NCI-H2171 (cell line): ENCODE results near the gene SCGB1D1.
"Not testable (repeated sequence)": the region's sequence is repeated elsewhere in the genome, so short reads cannot be mapped to it uniquely, and the experiment has no call there.

Experiments
- DNase-seq: peaks from one replicate; lab custom pipeline; 2025; lab: John Stamatoyannopoulos, UW

SCGB1D1 gene

DNA sequence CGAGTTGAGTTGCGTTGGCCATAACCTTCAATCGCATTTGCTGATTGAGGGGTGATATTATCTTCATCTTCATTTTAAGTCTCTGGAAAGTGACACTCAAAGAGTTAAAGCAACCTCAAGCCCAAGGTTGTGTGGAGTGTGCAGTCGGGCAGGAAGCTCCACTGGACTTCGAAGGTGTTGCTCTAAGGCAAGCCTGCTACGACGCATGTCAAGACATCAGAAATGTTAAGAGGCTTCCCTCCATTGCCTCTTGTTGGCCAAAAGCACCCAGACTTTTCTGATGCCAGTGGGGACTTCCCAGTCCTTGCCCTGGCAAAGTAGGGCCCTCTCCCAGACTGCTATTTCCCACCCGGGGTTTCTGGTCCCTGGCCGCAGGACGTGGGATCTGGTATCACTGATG, 23.6 kb upstream of the SCGB1D1 start:
- DNase-seq, result no peak

DNA sequence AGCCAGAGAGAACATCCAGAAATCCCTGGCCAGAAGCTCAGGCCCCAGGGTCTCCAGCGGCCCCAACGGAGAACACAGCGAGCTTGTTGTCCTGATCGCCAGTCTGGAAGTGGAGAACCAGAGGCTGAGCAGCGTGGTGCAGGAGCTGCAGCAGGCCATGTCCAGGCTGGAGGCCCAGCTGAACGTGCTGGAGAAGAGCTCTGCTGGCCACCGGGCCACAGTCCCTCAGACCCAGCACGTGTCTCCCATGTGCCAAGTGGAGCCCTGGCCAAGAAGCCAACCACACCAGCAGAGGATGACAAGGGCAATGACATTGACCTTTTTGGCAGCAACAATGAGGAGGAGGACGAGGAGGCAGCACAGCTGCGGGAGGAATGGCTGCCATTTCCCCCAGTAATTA, 20.6 kb upstream of the SCGB1D1 start:
- DNase-seq, result no peak

DNA sequence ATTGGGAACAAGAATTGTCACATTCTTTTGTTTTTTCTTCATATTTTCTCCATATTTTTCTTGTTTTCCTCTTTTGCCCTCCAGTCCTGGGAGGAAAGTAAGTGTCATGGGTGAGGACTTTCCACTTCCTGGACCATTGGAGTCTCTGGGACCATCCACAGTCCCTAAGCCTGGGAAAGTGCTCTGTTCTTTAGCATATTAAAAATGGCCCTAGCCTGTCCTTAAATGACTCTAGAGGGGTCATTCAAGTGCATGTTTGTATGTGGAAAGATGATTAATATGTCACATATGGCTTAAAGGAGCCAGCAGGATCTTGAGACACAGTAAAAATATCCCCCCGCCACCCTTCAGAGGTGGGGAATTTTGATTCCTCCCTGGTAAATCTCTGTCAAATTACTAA, 20.1 kb upstream of the SCGB1D1 start:
- DNase-seq, result no peak

DNA sequence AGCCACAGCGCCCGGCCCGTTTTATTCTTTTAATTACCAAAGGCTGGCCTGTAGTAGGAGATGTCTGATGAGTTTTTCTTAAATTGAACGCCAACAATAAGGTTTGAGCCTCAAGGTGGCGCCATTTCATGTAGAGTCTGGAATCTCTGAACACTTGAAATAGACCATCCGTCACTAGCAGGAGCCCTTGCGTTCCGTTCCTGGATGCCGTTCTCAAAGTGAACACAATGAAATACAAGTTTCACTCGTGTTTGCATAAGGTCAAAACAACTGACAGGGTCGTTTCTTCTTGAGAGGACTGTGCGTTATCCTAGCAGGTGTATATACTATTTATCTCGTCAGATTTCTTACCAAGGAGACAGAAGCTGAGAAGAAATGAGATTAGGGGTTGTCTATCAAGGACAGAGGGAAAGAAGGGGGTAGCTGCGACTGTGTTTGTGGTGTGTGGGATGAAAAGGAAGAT, 18.7 kb upstream of the SCGB1D1 start:
- DNase-seq, result peak; percentile 72

DNA sequence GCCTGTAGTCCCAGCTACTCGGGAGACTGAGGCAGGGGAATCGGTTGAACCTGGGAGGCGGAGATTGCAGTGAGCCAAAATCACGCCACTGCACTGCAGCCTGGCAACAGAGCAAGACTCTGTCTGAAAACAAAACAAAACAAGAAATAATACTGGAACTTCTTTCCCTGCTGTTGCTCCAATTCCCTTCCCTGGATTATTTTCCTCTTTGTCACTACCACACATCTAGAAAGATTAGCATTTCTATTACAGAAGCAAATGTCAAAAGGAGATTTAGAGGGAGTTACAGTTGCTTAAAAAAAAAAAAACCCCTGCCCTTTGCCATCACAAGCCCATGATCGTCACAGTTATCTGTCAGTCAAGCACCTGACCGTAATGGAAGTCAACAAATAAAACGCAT, 17.7 kb upstream of the SCGB1D1 start:
- no peak for DNase-seq

DNA sequence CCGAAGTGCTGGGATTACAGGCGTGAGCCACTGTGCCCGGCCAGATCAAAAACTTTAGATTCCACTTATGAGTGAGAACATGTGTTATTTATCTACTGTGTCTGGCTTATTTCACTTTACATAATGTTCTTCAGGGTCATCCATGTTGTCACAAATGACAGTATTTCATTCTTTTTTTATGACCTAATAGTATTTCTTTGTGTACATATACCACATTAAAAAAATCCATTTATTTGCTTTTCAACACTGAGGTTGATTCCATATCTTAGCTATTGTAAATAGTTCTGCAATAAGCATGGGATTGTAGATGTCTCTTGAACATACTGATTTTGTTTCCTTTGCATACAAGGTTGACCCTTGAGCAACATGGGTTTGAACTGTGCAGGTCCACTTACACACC, 13.2 kb upstream of the SCGB1D1 start:
- DNase-seq, result no peak

DNA sequence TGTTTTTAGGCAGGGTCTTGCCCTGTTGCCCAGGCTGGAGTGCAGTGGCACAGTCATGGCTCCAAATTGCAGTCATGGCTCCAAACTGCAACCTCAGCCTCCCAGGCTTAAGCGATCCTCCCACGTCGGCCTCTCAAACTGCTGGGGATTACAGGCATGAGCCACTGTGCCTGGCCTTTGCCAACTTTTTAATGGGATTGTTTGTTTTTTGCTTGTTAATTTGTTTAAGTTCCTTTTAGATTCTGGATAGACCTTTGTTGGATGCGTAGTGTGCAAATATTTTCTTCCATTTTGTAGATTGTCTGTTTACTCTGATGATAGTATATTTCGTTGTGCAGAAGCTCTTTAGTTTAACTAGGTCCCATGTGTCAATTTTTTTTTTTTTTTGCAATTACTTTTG, 10.0 kb upstream of the SCGB1D1 start:
- no peak for DNase-seq

DNA sequence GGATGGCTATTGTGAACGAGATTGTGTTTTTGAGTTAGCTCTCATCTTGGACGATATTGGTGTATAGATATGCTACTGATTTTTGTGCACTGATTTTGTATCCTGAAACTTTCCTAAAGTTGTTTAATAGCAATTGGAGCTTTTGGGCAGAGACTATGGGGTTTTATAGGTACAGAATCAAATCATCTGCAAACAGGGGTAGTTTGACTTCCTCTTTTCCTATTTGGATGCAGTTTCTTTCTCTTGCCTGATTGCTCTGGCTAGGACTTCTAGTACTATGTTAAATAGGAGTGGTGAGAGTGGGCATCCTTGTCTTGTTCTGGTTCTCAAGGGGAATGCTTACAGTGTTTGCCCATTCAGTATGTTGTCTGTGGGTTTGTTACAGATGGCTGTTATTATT, 8.9 kb upstream of the SCGB1D1 start:
- DNase-seq, result no peak

DNA sequence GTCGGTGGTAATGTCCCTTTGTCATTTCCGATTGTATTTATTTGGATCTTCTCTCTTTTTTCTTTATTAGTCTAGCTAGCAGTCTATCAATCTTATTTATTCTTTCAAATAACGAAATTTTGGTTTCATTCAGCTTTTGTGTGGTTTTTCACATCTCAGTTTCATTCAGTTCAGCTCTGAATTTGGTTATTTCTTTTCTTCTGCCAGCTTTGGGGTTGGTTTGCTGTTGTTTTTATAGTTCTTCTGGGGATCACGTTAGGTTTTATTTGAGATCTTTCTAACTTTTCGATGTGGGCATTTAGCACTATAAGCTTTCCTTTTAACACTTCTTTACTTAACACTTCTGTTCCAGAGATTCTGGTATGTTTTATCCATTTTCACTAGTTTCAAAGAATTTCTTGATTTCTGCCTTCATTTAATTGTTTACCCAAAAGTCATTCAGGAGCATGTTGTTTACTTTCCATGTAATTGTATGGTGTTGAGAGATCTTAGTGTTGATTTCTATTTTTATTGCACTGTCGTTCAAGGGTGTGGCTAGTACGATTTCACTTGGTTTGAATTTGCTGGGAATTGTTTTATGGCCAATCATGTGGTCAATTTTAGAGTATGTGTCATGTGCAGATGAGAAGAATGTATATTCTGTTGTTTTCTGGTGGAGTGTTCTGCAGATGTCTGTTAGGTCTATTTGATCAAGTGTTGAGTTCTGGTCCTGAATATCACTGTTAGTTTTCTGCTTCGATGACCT, 7.7 kb upstream of the SCGB1D1 start:
- no peak for DNase-seq

DNA sequence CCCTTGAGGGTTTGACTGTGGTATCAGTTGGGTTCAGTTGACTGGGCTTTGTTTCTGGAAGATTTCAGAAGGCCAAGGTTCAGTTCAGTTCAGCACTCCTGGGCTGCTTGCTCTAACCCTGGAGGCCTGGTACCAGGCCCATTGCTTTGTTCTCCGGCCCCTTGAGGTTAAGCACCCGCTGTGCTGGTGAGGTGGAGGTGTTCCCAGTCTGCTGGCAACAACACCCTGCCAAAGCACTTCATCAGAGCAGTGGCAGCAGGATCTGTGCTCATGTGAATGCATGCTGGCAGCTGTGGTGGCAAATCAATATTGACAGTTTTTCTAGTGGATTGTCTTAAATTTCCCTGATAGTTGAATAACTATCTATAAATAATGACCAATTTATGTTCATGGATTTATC, 3.8 kb upstream of the SCGB1D1 start:
- DNase-seq, result no peak

DNA sequence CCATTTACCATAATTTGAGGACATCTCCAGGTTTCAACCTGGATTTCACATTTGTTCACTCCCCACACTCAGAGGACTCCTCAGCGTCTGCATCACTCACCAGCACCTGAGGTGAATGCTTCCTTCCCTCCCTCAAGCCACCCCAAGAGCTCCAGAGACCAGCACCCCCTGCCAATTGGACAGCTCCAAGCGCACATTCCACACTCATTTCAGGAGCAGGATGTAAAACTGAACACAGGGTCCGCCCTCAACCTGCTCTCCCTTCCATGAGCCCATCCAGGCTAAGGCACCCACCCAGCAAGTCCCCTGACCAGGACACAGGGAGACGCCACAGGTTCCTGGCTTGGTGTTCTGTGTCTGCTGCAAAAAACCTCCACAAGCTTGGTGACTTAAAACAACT, 3.9 kb downstream of the SCGB1D1 start:
- no peak for DNase-seq

DNA sequence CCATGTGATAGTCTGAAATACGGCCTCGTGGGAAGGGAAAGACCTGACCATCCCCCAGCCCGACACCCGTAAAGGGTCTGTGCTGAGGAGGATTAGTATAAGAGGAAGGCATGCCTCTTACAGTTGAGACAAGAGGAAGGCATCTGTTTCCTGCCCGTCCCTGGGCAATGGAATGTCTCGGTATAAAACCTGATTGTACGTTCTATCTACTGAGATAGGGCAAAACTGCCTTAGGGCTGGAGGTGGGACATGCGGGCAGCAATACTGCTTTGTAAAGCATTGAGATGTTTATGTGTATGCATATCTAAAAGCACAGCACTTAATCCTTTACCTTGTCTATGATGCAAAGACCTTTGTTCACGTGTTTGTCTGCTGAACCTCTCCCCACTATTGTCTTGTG, 5.0 kb downstream of the SCGB1D1 start:
- DNase-seq, result not testable (repeated sequence)

DNA sequence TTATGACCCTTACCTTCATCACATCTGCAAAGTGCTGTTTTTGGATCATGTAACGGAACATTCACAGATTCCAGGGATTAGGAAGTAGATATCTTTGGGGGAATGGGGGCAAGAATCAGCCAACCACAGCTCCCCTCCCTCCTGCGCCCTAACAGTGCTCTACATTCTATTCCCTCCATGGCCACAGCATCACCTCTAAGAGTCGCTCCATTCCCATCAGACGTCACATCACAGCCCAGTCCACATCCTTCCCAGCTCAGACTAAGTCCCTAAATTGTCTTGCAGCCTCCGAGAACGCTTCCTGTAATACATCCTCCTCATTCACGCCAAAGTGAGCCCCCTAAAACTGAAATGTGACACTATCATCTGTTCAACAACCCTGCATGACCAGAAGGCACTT, 5.9 kb downstream of the SCGB1D1 start:
- DNase-seq, result no peak

DNA sequence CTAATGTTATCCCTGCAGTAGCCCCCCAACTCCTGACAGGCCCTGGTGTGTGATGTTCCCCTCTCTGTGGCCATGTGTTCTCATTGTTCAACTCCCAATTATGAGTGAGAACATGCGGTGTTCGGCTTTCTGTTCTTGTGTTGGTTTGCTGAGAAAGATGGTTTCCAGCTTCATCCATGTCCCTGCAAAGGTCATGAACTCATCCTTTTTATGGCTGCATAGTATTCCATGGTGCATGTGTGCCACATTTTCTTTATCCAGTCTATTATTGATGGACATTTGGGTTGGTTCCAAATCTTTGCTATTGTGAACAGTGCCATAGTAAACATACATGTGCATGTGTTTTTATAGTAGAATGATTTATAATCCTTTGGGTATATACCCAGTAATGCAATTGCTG, 7.4 kb downstream of the SCGB1D1 start:
- not testable (repeated sequence) for DNase-seq

DNA sequence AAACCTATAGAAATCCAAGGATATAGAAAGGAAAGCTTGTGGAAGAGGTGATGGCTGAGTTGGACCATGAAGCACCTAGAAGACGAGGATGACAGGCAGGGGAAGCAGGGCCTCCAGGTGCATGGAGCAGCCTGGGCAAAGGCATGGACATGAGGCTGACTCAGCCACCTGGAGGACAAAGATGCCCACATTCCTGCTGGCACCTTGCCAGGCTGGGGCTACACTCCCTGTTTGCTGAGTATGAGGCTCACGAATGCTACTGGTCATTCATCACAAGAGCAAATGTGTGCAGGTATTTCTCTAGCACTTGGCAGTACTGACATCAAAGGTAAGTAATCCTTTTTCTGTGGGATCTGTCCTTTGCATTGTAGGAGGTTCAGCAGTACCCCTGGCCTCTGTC, 11.4 kb downstream of the SCGB1D1 start:
- DNase-seq, result no peak

DNA sequence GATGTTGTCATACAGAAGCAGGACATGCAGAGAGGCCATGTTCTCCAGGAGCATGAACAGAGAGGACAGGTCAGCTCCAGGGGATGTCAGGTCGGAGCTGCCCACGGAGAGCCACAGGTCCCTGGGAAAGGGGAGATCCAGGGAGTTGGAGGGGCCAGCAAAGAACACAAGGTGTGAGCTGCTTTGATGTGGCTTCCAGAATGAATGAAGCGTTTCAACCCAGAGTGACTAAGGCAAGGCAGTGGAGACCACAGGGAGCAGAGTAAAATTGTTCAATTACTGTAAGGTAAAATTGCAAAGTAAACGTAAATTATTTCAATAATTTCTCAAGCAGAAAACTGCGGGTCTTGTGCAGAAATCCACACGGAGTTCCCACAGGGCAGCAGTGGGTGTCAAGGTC, 12.9 kb downstream of the SCGB1D1 start:
- DNase-seq, result no peak

DNA sequence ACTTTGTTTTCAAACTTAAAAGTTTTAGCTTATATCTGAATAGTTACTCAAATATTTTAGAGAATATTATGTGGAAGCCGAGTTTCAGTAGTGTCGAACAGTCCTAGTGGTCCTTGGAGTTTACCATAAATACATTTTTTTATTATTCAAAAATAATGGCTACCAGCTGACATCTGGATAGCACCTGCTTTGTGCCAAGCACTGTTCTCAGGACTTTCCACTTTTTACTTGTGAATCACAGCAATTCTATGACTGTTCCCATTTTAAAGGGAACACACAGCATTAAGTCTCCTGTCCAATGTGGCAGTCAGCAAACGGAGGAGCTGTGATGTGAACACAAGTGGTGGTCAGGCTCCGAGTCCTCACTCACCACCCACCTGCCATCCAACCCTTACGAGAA, 14.4 kb downstream of the SCGB1D1 start:
- no peak for DNase-seq

DNA sequence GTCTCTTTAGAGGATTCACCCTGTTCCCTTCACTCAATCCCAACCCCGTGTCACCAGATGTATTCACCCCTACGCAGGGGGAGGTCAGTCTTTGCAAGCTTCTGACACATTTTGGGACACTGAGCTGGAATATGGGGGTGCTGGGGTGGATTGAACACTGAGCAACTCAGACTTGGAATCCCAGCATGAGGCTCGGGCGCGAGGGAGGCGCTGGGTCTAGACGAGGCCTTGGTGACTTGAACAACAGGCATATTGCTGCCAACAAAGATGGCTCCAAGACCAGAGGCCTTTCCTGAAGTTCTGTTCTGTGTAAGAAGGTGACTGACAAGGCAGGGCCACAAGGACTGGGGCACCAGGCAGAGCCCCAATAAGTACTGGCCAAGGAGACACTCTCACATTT, 15.4 kb downstream of the SCGB1D1 start:
- DNase-seq, result no peak

DNA sequence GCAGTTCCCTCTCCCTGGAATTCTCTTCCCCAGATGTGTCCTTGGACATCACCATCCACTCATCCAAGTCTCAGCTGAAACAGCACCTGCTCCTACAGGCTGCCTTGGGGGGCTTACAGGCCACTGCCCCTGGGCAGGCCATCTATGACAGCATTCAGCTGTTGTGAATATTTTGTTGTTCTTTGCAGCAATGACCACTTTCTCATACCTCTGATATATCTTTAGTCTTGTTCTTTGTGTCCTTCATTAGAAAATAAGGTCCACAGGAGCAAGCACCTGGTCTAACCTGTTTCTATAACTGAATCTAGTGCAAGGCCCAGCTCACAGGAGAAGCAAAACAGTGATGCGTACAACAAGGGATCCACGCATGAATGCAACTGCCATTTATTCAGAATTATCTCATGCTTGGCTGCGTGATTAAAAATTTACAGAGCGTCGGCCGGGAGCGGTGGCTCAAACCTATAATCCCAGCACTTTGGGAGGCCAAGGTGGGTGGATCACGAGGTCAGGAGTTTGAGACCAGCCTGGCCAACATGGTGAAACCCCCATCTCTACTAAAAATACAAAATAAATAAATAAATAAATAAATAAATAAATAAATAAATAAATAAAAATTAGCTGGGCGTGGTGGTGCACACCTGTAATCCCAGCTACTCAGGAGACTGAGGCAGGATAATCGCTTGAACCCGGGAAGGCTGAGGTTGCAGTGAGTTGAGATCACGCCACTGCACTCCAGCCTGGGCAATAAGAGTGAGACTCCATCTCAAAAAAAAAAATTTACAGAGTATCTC, 16.5 kb downstream of the SCGB1D1 start:
- not testable (repeated sequence) for DNase-seq

DNA sequence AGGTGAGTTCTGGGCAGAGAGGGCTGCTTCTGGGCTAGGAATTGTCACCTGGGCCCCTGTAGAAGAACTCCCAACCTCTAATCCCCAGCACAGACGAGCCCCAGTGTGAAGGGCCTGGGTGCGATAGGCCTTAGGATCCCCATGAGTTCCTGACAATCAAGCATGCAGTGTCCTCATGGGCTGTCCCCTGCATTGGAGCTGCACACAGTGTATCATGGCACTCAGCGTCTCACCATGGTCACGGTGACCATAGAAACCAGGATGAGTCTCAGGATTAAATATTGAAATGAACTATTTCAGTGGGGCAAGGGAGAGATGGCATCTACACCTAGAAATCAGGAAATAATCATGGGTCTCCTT, 18.7 kb downstream of the SCGB1D1 start:
- DNase-seq, result no peak

DNA sequence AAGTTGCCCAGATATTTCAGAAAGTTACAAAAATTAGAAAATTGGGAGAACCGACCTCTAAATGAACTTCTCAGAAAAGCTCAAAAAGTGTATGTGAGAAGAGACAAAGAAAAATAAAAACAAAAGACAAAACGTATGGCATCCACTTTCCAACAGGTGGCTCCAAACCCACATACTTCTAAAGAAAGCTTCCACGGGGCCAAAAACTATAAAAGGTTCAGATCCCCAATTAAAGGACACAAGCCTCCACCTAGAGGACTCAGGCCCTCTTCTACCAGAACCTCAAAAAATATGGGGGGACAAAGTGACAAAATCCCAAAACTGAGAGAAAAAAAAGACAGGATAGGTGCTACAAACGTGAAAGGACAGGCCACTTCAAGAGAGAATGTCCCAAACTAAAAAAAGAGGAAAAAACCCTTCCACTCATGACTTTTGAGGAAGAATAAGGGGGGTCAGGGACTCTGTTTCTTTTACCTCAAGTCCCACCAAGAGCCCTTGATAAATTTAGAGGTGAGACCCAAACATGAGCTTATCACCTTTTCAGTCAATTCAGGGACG, 27.3 kb downstream of the SCGB1D1 start:
- peak; percentile 20 for DNase-seq

DNA sequence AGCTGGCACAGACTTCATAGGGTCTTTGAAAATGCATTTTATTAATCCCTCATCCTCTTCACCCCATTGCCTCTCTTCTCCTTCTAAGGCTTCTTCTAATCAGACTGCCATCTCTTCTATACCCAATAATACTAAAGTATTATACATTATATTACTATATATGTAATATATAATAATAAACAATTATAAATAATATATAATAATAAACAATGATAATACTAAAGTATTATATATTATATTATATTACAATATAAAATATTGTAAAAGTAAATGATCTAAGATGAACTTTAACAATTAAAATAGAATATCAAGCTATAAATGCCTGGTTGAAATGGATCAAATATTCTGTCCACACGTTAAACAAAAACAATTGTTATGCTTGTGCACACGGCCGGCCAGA, 31.5 kb downstream of the SCGB1D1 start:
- no peak for DNase-seq

DNA sequence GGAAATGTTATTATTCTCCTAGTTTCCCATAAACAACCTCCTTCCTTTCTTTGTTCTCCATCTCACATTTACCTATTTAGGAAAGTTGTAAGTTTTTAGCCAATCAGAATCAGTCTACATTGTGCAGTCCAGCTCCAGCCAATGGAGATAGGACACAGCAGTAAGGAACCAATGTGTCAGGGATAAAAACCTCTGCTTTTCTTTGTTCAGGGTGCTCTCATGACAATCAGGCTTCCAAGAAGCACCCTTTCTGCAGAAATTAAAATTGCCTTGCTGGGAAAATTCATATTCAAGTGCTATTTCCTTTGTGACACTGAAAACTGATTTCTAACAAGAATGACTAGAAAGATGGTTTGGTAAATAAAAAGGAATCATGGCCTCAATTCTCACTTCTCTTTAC, 33.1 kb downstream of the SCGB1D1 start:
- DNase-seq, result no peak
